HepG2 (cell line): ENCODE data around the gene NHERF2. TPM values are rescaled to one million over a fixed set of nuclear protein-coding genes. Genes with fewer than 3 reads are reported as not detected.

Experiments
- EZH2 ChIP-seq: conservative IDR thresholded peaks from 2 replicates; pipeline ENCODE4 v1.6.1; 2012; ENCODE audit warnings: mild to moderate bottlenecking, low read depth, low read length, moderate library complexity
- HDAC6 ChIP-seq: fragments of 200-600 bp; sonication (generic); IDR thresholded peaks from 2 replicates; pipeline ENCODE4 v1.7.0; 2017; ENCODE audit warnings: mild to moderate bottlenecking, antibody characterized with exemption, low read length, low read depth
- MED1 ChIP-seq: sonication (generic); formaldehyde crosslinking; IDR thresholded peaks from 2 replicates; pipeline ENCODE4 v1.4.0; 2020; ENCODE audit warnings: missing genetic modification reagents
- PAX8 ChIP-seq: sonication (generic); formaldehyde crosslinking; IDR thresholded peaks from 2 replicates; pipeline ENCODE4 v1.8.0; 2022; ENCODE audit warnings: mild to moderate bottlenecking, missing genetic modification reagents, borderline replicate concordance
- RFX5 ChIP-seq: IDR thresholded peaks from 2 replicates; pipeline ENCODE4 v1.6.1; 2011; ENCODE audit warnings: low read depth, low read length, improper control_type of control experiment
- SETDB1 ChIP-seq: sonication (generic); formaldehyde crosslinking; IDR thresholded peaks from 2 replicates; pipeline ENCODE4 v1.5.1; 2020; ENCODE audit warnings: missing genetic modification reagents, mild to moderate bottlenecking, borderline replicate concordance
- SNAPC2 ChIP-seq: sonication (generic); formaldehyde crosslinking; IDR thresholded peaks from 2 replicates; pipeline ENCODE4 v1.8.1; 2022; ENCODE audit warnings: mild to moderate bottlenecking, missing genetic modification reagents
- SP1 ChIP-seq, 2 experiments: fragments of 450-650 bp in 1 of 2; sonication (generic) in 1 of 2; formaldehyde crosslinking in 1 of 2; IDR thresholded peaks; 2 replicates each; pipeline versions ENCODE4 v1.4.0 to v1.6.1; 2016 to 2020; ENCODE audit warnings: missing genetic modification reagents in 1 of 2
- SP2 ChIP-seq: sonication (generic); formaldehyde crosslinking; IDR thresholded peaks from 2 replicates; pipeline ENCODE4 v1.5.1; 2020; ENCODE audit warnings: mild to moderate bottlenecking, missing genetic modification reagents
- SUZ12 ChIP-seq: fragments of 150-350 bp; IDR thresholded peaks from 2 replicates; pipeline ENCODE4 v1.6.1; 2014; ENCODE audit warnings: low read depth, low read length
- ZBTB7A ChIP-seq: sonication (generic); formaldehyde crosslinking; IDR thresholded peaks from 2 replicates; pipeline ENCODE4 v1.8.0; 2022; ENCODE audit warnings: mild to moderate bottlenecking, missing genetic modification reagents
- ZEB1 ChIP-seq: IDR thresholded peaks from 2 replicates; pipeline ENCODE4 v1.6.1; 2012; ENCODE audit warnings: mild to moderate bottlenecking, low read depth, inconsistent platforms; ENCODE audit not compliant: insufficient replicate concordance
- ZFP37 ChIP-seq: sonication (generic); formaldehyde crosslinking; IDR thresholded peaks from 2 replicates; pipeline ENCODE4 v1.4.0; 2020; ENCODE audit warnings: missing genetic modification reagents, borderline replicate concordance
- ZHX1 ChIP-seq: sonication (generic); formaldehyde crosslinking; IDR thresholded peaks from 2 replicates; pipeline ENCODE4 v1.8.1; 2022; ENCODE audit warnings: low read depth, mild to moderate bottlenecking, missing genetic modification reagents
- ZNF274 ChIP-seq: sonication (generic); formaldehyde crosslinking; IDR thresholded peaks from 2 replicates; pipeline ENCODE4 v1.5.1; 2020; ENCODE audit warnings: mild to moderate bottlenecking, missing genetic modification reagents
- ZNF546 ChIP-seq: sonication (generic); formaldehyde crosslinking; conservative IDR thresholded peaks from 2 replicates; pipeline ENCODE4 v1.8.1; 2023; ENCODE audit warnings: mild to moderate bottlenecking, missing genetic modification reagents
- ZNF557 ChIP-seq: sonication (generic); formaldehyde crosslinking; IDR thresholded peaks from 2 replicates; pipeline ENCODE4 v1.4.0; 2020; ENCODE audit warnings: missing genetic modification reagents
- ZNF609 ChIP-seq: sonication (generic); formaldehyde crosslinking; IDR thresholded peaks from 2 replicates; pipeline ENCODE4 v1.4.0; 2020; ENCODE audit warnings: mild to moderate bottlenecking, missing genetic modification reagents, borderline replicate concordance
- ZNF710 ChIP-seq: sonication (generic); formaldehyde crosslinking; IDR thresholded peaks from 2 replicates; pipeline ENCODE4 v1.5.0; 2020; ENCODE audit warnings: mild to moderate bottlenecking, missing genetic modification reagents, borderline replicate concordance
- ZNF747 ChIP-seq: sonication (generic); formaldehyde crosslinking; IDR thresholded peaks from 2 replicates; pipeline ENCODE4 v1.8.1; 2023; ENCODE audit warnings: missing genetic modification reagents, mild to moderate bottlenecking, borderline replicate concordance
- polyA plus RNA-seq, 8 experiments: library from polyadenylated mRNA; depleted of rRNA in 3 of 8; stranded (reverse) in 7 of 8; unstranded in 1 of 8; fragments of >200 nt; fragmentation: Illumina TruSeq in 4 of 8; extraction: Trizol in 4 of 8; gene quantifications; 2 replicates each; pipeline versions ENCODE4 v1.2.1 to v1.2.3, GENCODE V29; 2011 to 2016; ENCODE audit warnings: low read depth in 4 of 8, missing spikeins in 1 of 8, mixed read lengths in 1 of 8; ENCODE audit not compliant: insufficient read depth in 1 of 8
- total RNA-seq, 5 experiments: library from RNA; depleted of rRNA; stranded (reverse); fragments of >200 nt; fragmentation: Illumina TruSeq; extraction: Trizol; gene quantifications; 2 replicates each; pipeline ENCODE4 v1.2.3, GENCODE V29; 2016; ENCODE audit warnings: low read depth in 1 of 5

NHERF2 gene
- total and polyA plus RNA-seq, 2 of the 13 experiments (the other 11 are each of a cell fraction or from before 2014, with no cell fraction given), result 23.7 to 39.3 TPM

GRCh38 chr16:2039274-2040031 is 12.8 kb downstream of the NHERF2 start (continued):
- peak; percentile 72 for TF ChIP-seq ZHX1 (CRISPR knock-in tag)
- no peak for TF ChIP-seq SUZ12
- TF ChIP-seq ZFP37 (CRISPR knock-in tag), result no peak; the same call in none of the 2 replicates
- TF ChIP-seq ZEB1, result no peak
- no peak for TF ChIP-seq ZNF274 (CRISPR knock-in tag)
- no peak for TF ChIP-seq ZNF557
- peak; percentile 89 for TF ChIP-seq ZNF609 (CRISPR knock-in tag)
- TF ChIP-seq PAX8 (CRISPR knock-in tag), result peak; percentile 80; the same call in 1 of the 2 replicates
- peak; percentile 93 for TF ChIP-seq ZNF747 (CRISPR knock-in tag)
- no peak for TF ChIP-seq SETDB1
- TF ChIP-seq SP2 (CRISPR knock-in tag), result no peak
- TF ChIP-seq EZH2, result no peak
- TF ChIP-seq SNAPC2 (CRISPR knock-in tag), result no peak
- 0 out of 2 replicates have a peak, but pooled peaks have one; percentile 19 for TF ChIP-seq ZNF710
- TF ChIP-seq HDAC6, result no peak
- TF ChIP-seq ZBTB7A (CRISPR knock-in tag), result no peak; the same call in none of the 2 replicates
- TF ChIP-seq RFX5, result no peak
- TF ChIP-seq ZNF546 (CRISPR knock-in tag), result peak; percentile 40; the same call in 1 of the 2 replicates
- no peak for TF ChIP-seq SP1 (IDR thresholded peaks at IDR 0.05)
- TF ChIP-seq SP1 (CRISPR knock-in tag; IDR thresholded peaks at IDR 0.05), result no peak; the same call in 1 of the 2 replicates
- TF ChIP-seq MED1 (CRISPR knock-in tag), result peak; percentile 74
